Measurements from ENCODE around the gene TCF7L2.

TCF7L2 gene

GRCh38 chr10:113019692-113020474, 69.8 kb downstream of the TCF7L2 start:
- TF ChIP-seq TAF1 (IDR thresholded peaks at IDR 0.05; ENCODE audit: borderline replicate concordance, low read depth, low read length) (no peak), POLR2AphosphoS5 (IDR thresholded peaks at IDR 0.05; ENCODE audit: low read depth, low read length) (no peak), POLR2A (IDR thresholded peaks at IDR 0.05; ENCODE audit: low read depth, low read length) (no peak)
- DNase-seq (ENCODE audit: insufficient read length): no peak
- no peak for FAIRE-seq

GRCh38 chr10:113020475-113020753, 70.4 kb downstream of the TCF7L2 start:
- TF ChIP-seq POLR2AphosphoS5 (IDR thresholded peaks at IDR 0.05; ENCODE audit: low read depth, low read length) (no peak), POLR2A (IDR thresholded peaks at IDR 0.05; ENCODE audit: low read depth, low read length) (no peak), TAF1 (IDR thresholded peaks at IDR 0.05; ENCODE audit: borderline replicate concordance, low read depth, low read length) (no peak)
- no peak for FAIRE-seq
- DNase-seq (ENCODE audit: insufficient read length): no peak

- FAIRE-seq: no peak
- TF ChIP-seq POLR2AphosphoS5 (IDR thresholded peaks at IDR 0.05; ENCODE audit: low read depth, low read length) (no peak), TAF1 (IDR thresholded peaks at IDR 0.05; ENCODE audit: borderline replicate concordance, low read depth, low read length) (no peak), POLR2A (IDR thresholded peaks at IDR 0.05; ENCODE audit: low read depth, low read length) (no peak)
Measured at GRCh38 chr10:113020838-113021237, 70.8 kb downstream of the TCF7L2 start.

GRCh38 chr10:113021268-113022040, 71.4 kb downstream of the TCF7L2 start:
- DNase-seq (ENCODE audit: insufficient read length) (no peak), FAIRE-seq (no peak)
- TF ChIP-seq TAF1 (IDR thresholded peaks at IDR 0.05; ENCODE audit: borderline replicate concordance, low read depth, low read length): no peak
- no peak for TF ChIP-seq POLR2A (IDR thresholded peaks at IDR 0.05; ENCODE audit: low read depth, low read length)
- no peak for TF ChIP-seq POLR2AphosphoS5 (IDR thresholded peaks at IDR 0.05; ENCODE audit: low read depth, low read length)

More at GRCh38 chr10:113020838-113021237, 70.8 kb downstream of the TCF7L2 start:
- no peak for DNase-seq (ENCODE audit: insufficient read length)

GRCh38 chr10:113022265-113022664, 72.2 kb downstream of the TCF7L2 start:
- no peak for FAIRE-seq
- TF ChIP-seq POLR2A (IDR thresholded peaks at IDR 0.05; ENCODE audit: low read depth, low read length) (no peak), TAF1 (IDR thresholded peaks at IDR 0.05; ENCODE audit: borderline replicate concordance, low read depth, low read length) (no peak), POLR2AphosphoS5 (IDR thresholded peaks at IDR 0.05; ENCODE audit: low read depth, low read length) (no peak)
- DNase-seq (ENCODE audit: insufficient read length): no peak

GRCh38 chr10:113023017-113023416, 73.0 kb downstream of the TCF7L2 start:
- no peak for FAIRE-seq
- no peak for DNase-seq (ENCODE audit: insufficient read length)
- TF ChIP-seq POLR2AphosphoS5 (IDR thresholded peaks at IDR 0.05; ENCODE audit: low read depth, low read length): no peak

- TF ChIP-seq POLR2A (IDR thresholded peaks at IDR 0.05; ENCODE audit: low read depth, low read length): no peak
- no peak for TF ChIP-seq POLR2AphosphoS5 (IDR thresholded peaks at IDR 0.05; ENCODE audit: low read depth, low read length)
- no peak for TF ChIP-seq TAF1 (IDR thresholded peaks at IDR 0.05; ENCODE audit: borderline replicate concordance, low read depth, low read length)
- DNase-seq (ENCODE audit: insufficient read length): no peak
- no peak for FAIRE-seq
Measured at GRCh38 chr10:113024930-113025329, 74.9 kb downstream of the TCF7L2 start.

GRCh38 chr10:113025487-113025886, 75.4 kb downstream of the TCF7L2 start:
- DNase-seq (ENCODE audit: insufficient read length): no peak
- no peak for FAIRE-seq
- no peak for TF ChIP-seq POLR2AphosphoS5 (IDR thresholded peaks at IDR 0.05; ENCODE audit: low read depth, low read length)
- TF ChIP-seq TAF1 (IDR thresholded peaks at IDR 0.05; ENCODE audit: borderline replicate concordance, low read depth, low read length): no peak
- TF ChIP-seq POLR2A (IDR thresholded peaks at IDR 0.05; ENCODE audit: low read depth, low read length): no peak

GRCh38 chr10:113026679-113027078, 76.6 kb downstream of the TCF7L2 start:
- no peak for TF ChIP-seq POLR2AphosphoS5 (IDR thresholded peaks at IDR 0.05; ENCODE audit: low read depth, low read length)
- no peak for TF ChIP-seq POLR2A (IDR thresholded peaks at IDR 0.05; ENCODE audit: low read depth, low read length)
- no peak for TF ChIP-seq TAF1 (IDR thresholded peaks at IDR 0.05; ENCODE audit: borderline replicate concordance, low read depth, low read length)
- no peak for FAIRE-seq
- no peak for DNase-seq (ENCODE audit: insufficient read length)

GRCh38 chr10:113027230-113027573, 77.2 kb downstream of the TCF7L2 start:
- DNase-seq (ENCODE audit: insufficient read length): no peak
- TF ChIP-seq POLR2A (IDR thresholded peaks at IDR 0.05; ENCODE audit: low read depth, low read length): no peak
- TF ChIP-seq POLR2AphosphoS5 (IDR thresholded peaks at IDR 0.05; ENCODE audit: low read depth, low read length): no peak
- TF ChIP-seq TAF1 (IDR thresholded peaks at IDR 0.05; ENCODE audit: borderline replicate concordance, low read depth, low read length): no peak
- FAIRE-seq: no peak

- FAIRE-seq (no peak), DNase-seq (ENCODE audit: insufficient read length) (no peak)
- TF ChIP-seq POLR2A (IDR thresholded peaks at IDR 0.05; ENCODE audit: low read depth, low read length) (no peak), POLR2AphosphoS5 (IDR thresholded peaks at IDR 0.05; ENCODE audit: low read depth, low read length) (no peak), TAF1 (IDR thresholded peaks at IDR 0.05; ENCODE audit: borderline replicate concordance, low read depth, low read length) (no peak)
Measured at GRCh38 chr10:113027574-113028455, 77.8 kb downstream of the TCF7L2 start.

Measured in GM12892 (cell line).